Omental fat pad (tissue), 4 donors: Measurements from ENCODE around the gene CHCHD6. TPM values are rescaled to one million over a fixed set of nuclear protein-coding genes. Genes with fewer than 3 reads are reported as not detected.

Experiments used
- ATAC-seq: fragments of 150-250 bp; one replicate; pipeline ENCODE4 v1.9.1; 2016; ENCODE audit warnings: mild to moderate bottlenecking, moderate library complexity; ENCODE audit not compliant: low FRiP score
- DNase-seq: peaks from one replicate; pipeline ENCODE4 v3.0.0-alpha.2; 2019; ENCODE audit warnings: low spot score
- total RNA-seq, 4 donors: library from RNA; depleted of rRNA; stranded (reverse); fragments of >200 nt; gene quantifications; one replicate each; pipeline ENCODE4 v1.1.0, GENCODE V29; 2016
- TF ChIP-seq, protein P1 (sequence below), 3 donors: fragments of 450-650 bp; IDR thresholded peaks; one replicate each; pipeline ENCODE4 v1.5.1; 2016 to 2017; ENCODE audit warnings: antibody characterized with exemption in 3 of 3, mild to moderate bottlenecking in 3 of 3, moderate library complexity in 2 of 3

CHCHD6 gene
- total RNA-seq, 4 donors from 2014 or later = 7.5 to 19.7 (median 11.5) TPM

DNA sequence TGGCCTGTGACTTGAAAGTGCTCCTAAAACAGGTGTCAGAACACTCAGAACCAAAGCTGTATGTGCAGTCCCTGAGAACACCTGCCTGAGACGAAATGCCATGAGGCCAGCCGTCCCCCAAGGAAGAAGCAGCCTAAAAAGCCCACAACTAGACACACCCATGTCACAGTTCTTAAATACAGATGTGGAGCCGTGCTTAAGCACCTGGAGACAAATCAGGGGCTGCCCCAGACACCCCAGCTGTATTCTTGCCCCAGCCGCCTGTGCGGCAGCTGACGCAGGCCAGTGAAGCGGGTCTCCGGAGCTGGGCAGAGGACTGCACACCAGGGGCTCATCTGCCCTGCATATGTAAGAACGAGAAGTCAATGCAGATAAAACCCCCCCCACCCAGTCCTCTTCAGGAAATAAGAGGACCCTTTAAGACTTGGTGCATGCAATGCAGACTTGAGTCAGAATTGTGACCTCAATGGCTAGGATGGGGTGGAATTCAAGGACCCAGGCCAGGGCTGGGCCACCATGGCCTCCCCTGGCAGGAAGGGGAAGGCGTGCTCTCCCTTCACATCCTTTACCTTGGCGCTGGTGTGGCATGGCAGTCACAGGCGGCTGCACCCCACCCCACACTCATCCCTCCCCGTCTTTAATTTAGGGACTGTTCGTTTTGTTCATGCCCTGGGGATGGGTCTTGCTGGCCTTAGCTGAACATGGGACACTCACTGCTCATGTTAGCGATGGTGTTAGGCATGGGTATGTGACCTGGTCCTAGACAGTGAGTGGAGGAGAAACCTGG lies 251.2 kb downstream of the CHCHD6 start:
- ATAC-seq = no peak
- TF ChIP-seq, protein P1, sequence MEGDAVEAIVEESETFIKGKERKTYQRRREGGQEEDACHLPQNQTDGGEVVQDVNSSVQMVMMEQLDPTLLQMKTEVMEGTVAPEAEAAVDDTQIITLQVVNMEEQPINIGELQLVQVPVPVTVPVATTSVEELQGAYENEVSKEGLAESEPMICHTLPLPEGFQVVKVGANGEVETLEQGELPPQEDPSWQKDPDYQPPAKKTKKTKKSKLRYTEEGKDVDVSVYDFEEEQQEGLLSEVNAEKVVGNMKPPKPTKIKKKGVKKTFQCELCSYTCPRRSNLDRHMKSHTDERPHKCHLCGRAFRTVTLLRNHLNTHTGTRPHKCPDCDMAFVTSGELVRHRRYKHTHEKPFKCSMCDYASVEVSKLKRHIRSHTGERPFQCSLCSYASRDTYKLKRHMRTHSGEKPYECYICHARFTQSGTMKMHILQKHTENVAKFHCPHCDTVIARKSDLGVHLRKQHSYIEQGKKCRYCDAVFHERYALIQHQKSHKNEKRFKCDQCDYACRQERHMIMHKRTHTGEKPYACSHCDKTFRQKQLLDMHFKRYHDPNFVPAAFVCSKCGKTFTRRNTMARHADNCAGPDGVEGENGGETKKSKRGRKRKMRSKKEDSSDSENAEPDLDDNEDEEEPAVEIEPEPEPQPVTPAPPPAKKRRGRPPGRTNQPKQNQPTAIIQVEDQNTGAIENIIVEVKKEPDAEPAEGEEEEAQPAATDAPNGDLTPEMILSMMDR (IDR thresholded peaks at IDR 0.05) = no peak
- DNase-seq = no peak

DNA sequence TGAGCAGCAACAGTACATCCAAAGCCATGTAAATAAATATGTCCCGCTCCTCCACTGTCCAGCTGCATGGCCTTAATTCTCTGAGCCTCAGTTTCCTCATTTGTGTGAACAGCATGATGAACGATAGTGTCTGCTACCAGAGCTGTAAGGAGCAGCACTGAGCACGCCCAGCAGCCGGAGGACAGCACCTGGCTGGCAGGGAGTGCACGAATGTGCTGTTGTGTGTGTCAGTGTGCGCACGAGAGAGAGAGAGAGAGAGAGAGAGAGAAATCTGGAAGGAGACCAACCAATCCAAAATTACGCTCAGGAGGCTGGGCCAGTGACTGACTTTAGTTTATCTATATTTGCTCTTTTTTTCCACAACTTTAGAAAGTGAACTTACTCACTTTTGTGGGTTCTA lies 252.3 kb downstream of the CHCHD6 start:
- DNase-seq (no peak), ATAC-seq (no peak)
- TF ChIP-seq, protein P1 (IDR thresholded peaks at IDR 0.05) = no peak

DNA sequence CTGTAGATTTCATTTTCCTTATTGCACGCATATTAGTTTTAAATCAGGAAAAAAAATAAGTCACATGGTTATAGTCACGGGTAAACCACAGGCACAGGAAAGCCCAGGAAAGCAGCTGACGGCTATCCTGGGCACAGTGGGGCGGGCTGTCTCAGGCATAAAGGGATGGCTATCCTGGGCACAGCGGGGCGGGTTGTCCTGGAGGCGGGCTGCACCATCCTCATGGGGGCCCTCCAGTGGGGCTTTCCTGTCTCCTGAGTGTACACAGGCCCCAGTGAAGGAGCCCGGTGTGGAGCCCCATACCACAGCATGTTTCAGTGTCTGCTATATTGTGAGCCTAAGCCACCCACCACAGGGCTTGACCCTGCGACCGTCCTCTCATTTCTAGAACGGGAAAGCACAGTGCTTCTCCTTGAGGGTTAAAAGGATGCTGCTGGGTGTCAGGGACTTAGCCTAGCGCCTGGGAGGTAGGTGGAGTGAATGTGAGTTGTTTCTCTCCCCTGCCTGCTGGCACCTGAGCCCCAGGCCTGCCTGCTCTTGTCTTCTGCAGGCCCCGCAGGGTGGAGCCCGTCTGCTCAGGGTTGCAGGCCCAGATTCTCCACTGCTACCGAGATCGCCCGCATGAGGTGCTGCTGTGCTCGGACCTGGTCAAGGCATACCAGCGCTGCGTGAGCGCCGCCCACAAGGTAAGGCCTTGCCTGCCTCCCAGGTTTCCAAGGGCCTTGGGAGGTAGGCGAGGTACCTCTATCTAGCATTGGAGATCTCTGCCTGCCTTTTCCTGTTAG lies 253.0 kb downstream of the CHCHD6 start:
- no peak for DNase-seq
- TF ChIP-seq, protein P1 (IDR thresholded peaks at IDR 0.05) = no peak
- no peak for ATAC-seq

DNA sequence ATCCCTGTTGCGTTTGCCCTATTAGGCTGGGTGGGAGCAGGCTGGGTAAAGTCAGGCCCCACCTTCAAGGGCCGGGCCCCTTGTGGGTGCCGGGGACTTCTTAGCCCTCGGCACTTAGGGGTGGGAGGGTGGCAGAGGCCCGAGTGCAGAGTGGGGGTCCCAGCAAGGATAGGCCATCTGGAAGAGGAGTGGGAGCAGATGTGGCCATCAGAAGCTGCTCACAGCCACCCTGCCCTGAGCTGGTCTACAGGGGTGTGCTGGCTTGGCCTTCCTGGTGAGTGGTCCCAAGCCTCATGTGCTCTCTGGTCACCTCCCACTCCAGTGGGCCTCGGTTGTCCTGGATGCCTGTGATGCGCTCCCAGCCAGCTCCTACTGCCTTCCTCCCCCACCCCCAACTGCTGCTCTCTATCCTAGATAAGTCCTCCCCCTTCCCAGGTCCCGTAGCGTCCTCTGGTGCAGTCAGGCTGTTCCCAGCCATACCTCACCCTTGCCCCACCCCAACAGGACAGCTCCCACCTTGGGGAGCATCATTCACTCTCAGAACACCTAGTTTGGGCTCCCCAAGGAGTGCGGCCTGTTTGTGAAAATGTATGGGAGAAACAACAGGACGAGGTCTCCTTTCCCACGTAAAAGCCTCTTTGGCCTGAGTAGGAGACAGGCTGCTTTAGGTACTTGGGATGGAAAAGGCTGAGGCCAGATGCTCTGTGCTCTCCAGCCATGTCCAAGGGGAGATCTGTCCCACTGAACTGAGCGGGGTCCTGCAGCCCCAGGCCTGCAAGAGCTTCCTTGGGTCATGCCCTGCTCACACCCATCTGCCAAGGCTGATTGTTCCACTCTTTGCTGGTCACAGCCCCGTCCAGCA lies 254.0 kb downstream of the CHCHD6 start:
- DNase-seq (no peak), ATAC-seq (no peak)
- TF ChIP-seq, protein P1 (IDR thresholded peaks at IDR 0.05) = no peak

DNA sequence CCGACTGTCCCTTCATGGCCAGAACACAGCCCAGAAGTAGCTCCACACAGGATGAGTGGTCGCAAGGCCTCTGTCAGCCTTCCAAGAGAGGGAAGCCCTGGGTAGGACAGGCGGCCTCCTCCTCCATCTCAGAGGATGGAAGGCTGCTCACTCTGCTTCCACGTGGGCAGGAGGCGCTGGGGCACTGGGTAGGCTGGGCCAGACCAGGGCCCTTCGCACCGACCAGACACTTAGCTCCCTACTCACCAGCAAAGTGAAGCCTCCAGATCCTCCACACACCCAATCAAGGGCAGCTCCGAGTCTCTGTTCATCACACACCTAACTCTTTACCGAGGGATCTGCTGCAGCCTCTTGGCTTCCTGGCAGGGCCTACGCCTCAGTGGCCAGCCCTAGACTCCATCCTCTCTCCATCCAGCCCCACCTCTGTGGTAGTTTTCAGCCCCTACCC lies 254.6 kb downstream of the CHCHD6 start:
- DNase-seq (no peak), ATAC-seq (no peak)
- TF ChIP-seq, protein P1 (IDR thresholded peaks at IDR 0.05) = no peak

DNA sequence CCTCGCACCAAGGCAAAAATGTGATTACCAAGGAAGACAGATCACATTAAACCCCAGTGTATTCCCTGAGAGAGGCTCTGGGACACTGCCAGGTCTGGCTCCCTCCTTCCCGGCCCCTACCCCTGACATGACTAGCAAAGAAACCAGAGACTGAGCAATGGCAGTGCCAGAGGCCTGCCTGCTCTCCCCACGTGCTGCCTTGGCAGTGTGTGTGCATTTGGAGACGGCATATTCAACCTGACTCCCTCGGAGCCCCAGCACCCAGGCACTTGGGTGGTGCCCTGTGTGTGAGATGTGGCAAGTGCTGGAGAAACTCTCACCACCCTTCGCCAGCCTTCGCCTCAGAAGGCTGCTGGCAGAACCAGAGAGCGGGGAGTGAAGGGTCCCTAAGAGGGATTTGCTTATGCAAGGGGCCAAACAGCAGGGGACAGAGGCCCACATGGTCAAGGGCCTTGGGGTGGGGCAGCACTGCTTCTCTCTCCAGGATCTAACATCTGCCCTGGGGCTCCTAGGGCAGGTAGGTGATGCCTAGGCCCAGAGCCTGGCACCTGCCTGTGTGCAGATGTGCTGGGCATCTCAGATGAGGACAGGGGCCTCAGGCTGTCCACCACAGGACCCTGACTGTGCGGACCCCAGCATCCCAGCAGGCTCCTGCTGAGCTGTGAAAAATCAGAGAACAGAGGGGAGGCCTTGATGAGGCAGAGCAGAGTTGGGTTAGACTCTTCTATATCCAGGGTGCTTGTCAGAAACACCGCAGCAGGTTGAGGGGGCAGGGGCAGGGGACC lies 255.3 kb downstream of the CHCHD6 start:
- no peak for DNase-seq
- no peak for ATAC-seq

More for the DNA sequence above, 255.3 kb downstream of the CHCHD6 start:
- TF ChIP-seq, protein P1 (IDR thresholded peaks at IDR 0.05) = no peak
